ENCODE results near the gene RASSF8. TPM values are rescaled to one million over a fixed set of nuclear protein-coding genes. Genes with fewer than 3 reads are reported as not detected.

Gene RASSF8
- total RNA-seq, 1 donor from 2014 or later: 50.5 TPM

DNA sequence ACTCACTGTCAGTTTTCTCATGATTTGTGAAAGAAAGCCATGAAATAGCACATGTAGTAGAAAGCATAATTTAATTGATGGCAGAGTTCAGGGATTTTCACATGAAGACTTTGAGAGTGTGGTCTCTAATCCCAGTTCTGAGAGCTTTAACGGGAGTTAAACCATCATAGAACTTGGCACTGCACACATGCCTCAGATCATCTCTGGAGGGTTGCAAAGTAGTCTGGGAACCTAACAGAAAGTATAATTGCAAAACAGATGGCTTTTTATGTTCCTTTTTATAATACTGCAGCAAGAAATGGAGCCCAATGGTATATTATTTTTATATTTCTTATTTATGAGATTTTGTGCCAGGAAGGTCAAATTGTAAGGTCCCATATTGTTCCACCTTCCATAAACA, 88.4 kb downstream of the RASSF8 start:
- Mint-ChIP-seq H3K9me3 (no peaks in the 10 kb centered on the region), H3K4me3 (no peak overlapping the region)
- DNase-seq (ENCODE audit: low read depth, low spot score): no peak

GRCh38 chr12:26047401-26048226, 89.1 kb downstream of the RASSF8 start:
- no peaks in the 10 kb centered on the region for H3K9me3 Mint-ChIP-seq
- no peak overlapping the region for H3K4me3 Mint-ChIP-seq
- no peaks in the 10 kb centered on the region for H3K36me3 Mint-ChIP-seq (ENCODE audit: low read depth)
- peaks cover 16% of the 10 kb centered on the region for H3K4me1 Mint-ChIP-seq
- no peak overlapping the region for H3K27ac Mint-ChIP-seq (ENCODE audit: unreplicated experiment)
- H3K27me3 Mint-ChIP-seq (ENCODE audit: low read depth): no peaks in the 10 kb centered on the region
- no peak for TF ChIP-seq CTCF (conservative IDR thresholded peaks at IDR 0.05)
- DNase-seq (ENCODE audit: low read depth, low spot score): no peak

More for the DNA sequence above, 88.4 kb downstream of the RASSF8 start:
- no peaks in the 10 kb centered on the region for H3K27me3 Mint-ChIP-seq (ENCODE audit: low read depth)
- TF ChIP-seq CTCF (conservative IDR thresholded peaks at IDR 0.05): no peak
- H3K36me3 Mint-ChIP-seq (ENCODE audit: low read depth): no peaks in the 10 kb centered on the region
- no peak overlapping the region for H3K27ac Mint-ChIP-seq (ENCODE audit: unreplicated experiment)
- H3K4me1 Mint-ChIP-seq: peaks cover 16% of the 10 kb centered on the region

DNA sequence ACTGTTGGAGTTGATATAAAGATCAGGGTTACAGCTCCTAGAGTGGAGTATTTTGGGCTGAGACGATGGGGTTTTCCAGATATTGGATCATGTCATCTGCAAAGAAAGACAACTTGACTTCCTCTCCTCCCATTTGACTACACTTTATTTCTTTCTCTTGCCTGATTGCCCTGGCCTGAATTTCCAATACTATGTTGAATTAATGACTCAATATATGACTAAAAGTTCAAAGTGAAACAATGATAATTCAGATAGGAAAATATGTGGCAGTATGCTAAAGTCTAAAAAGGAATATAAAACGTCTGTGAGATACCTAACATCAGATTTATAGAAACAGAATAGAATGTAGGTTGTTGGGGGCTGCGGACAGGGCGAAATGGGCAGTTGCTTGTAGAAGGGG, 94.2 kb downstream of the RASSF8 start:
- Mint-ChIP-seq H3K9me3 (no peaks in the 10 kb centered on the region), H3K27me3 (ENCODE audit: low read depth) (no peaks in the 10 kb centered on the region), H3K4me1 (peaks cover under 1% of the 10 kb centered on the region), H3K27ac (ENCODE audit: unreplicated experiment) (no peak overlapping the region), H3K4me3 (no peak overlapping the region), H3K36me3 (ENCODE audit: low read depth) (peaks cover 1% of the 10 kb centered on the region)
- no peak for DNase-seq (ENCODE audit: low read depth, low spot score)
- no peak for TF ChIP-seq CTCF (conservative IDR thresholded peaks at IDR 0.05)

- no peak for DNase-seq (ENCODE audit: low read depth, low spot score)
- Mint-ChIP-seq H3K36me3 (ENCODE audit: low read depth) (peaks cover 12% of the 10 kb centered on the region), H3K27me3 (ENCODE audit: low read depth) (no peaks in the 10 kb centered on the region), H3K9me3 (no peaks in the 10 kb centered on the region), H3K4me1 (peaks cover 3% of the 10 kb centered on the region), H3K27ac (ENCODE audit: unreplicated experiment) (no peak overlapping the region), H3K4me3 (no peak overlapping the region)
- TF ChIP-seq CTCF (conservative IDR thresholded peaks at IDR 0.05): no peak
Observed at GRCh38 chr12:26054383-26054782, 95.9 kb downstream of the RASSF8 start.

GRCh38 chr12:26055087-26055486, 96.6 kb downstream of the RASSF8 start:
- Mint-ChIP-seq H3K27me3 (ENCODE audit: low read depth) (no peaks in the 10 kb centered on the region), H3K36me3 (ENCODE audit: low read depth) (peaks cover 12% of the 10 kb centered on the region), H3K4me1 (peaks cover 3% of the 10 kb centered on the region), H3K4me3 (no peak overlapping the region), H3K27ac (ENCODE audit: unreplicated experiment) (peak overlapping the region; percentile 5), H3K9me3 (no peaks in the 10 kb centered on the region)
- no peak for DNase-seq (ENCODE audit: low read depth, low spot score)
- no peak for TF ChIP-seq CTCF (conservative IDR thresholded peaks at IDR 0.05)
